NCI-H2196 treated with DMSO at 0.1 percent for 48 hours (cell line): ENCODE data around the gene FOSB.
A peak's percentile ranks its signal among the peaks of the same experiment; 100 is the strongest.

Source experiments
- DNase-seq: peaks from one replicate; lab custom pipeline; 2025; ENCODE audit not compliant: unreplicated experiment; lab: John Stamatoyannopoulos, UW

Gene FOSB

GRCh38 chr19:45478454-45479238 is 10.8 kb downstream of the FOSB start:
- peak; percentile 85 for DNase-seq

GRCh38 chr19:45483033-45483432 is 15.2 kb downstream of the FOSB start:
- DNase-seq, result no peak

- no peak for DNase-seq
Measured at GRCh38 chr19:45484273-45484945, 16.6 kb downstream of the FOSB start.

GRCh38 chr19:45485305-45486077 is 17.7 kb downstream of the FOSB start:
- DNase-seq, result peak; percentile 91

GRCh38 chr19:45488708-45489107 is 20.9 kb downstream of the FOSB start:
- no peak for DNase-seq

- no peak for DNase-seq
Measured at GRCh38 chr19:45489216-45489855, 21.5 kb downstream of the FOSB start.

- no peak for DNase-seq
Measured at GRCh38 chr19:45492137-45492626, 24.4 kb downstream of the FOSB start.

GRCh38 chr19:45492627-45493470 is 25.1 kb downstream of the FOSB start:
- no peak for DNase-seq

GRCh38 chr19:45494261-45494916 is 26.6 kb downstream of the FOSB start:
- DNase-seq, result no peak

- DNase-seq, result no peak
Measured at GRCh38 chr19:45495178-45495577, 27.4 kb downstream of the FOSB start.

- DNase-seq, result no peak
Measured at GRCh38 chr19:45496349-45496953, 28.7 kb downstream of the FOSB start.

GRCh38 chr19:45497791-45498190 is 30.0 kb downstream of the FOSB start:
- no peak for DNase-seq

GRCh38 chr19:45498411-45499195 is 30.8 kb downstream of the FOSB start, which contains the start of gene PPM1N:
Gene PPM1N (plus strand): TSS chr19:45498443. CDS start chr19:45498473, 30 bp downstream.
- no peak for DNase-seq

GRCh38 chr19:45499196-45500180 is 31.7 kb downstream of the FOSB start:
- DNase-seq, result no peak

- no peak for DNase-seq
Measured at GRCh38 chr19:45500918-45501729, 33.3 kb downstream of the FOSB start.

GRCh38 chr19:45501730-45502014 is 33.9 kb downstream of the FOSB start:
- no peak for DNase-seq

- no peak for DNase-seq
Measured at GRCh38 chr19:45502111-45502510, 34.3 kb downstream of the FOSB start.
